GM12878 (cell line): Measurements from ENCODE around the gene LSM14B. TPM values are rescaled to one million over a fixed set of nuclear protein-coding genes. Genes with fewer than 3 reads are reported as not detected.

ENCODE experiments used
- ATAC-seq: fragments of 200-7000 bp; cut with Tn5 transposase; 3 replicates; pipeline ENCODE4 v1.9.1; 2020; ENCODE audit warnings: mild to moderate bottlenecking, moderate library complexity
- BruUV-seq: library from RNA; stranded (reverse); fragments of 400-500 nt; replicated peaks from 2 replicates; lab custom pipeline; 2021; lab: Mats Ljungman, UMichigan
- CTCF ChIA-PET: fragments of 300-600 bp; sonication (Branson Sonifier 250); formaldehyde crosslinking; extraction: SDS; loops from one replicate; lab custom pipeline; 2021; ENCODE audit warnings: inconsistent platforms; lab: Yijun Ruan, JAX
- POLR2A ChIA-PET: fragments of 350-600 bp; formaldehyde crosslinking; extraction: SDS; loops from one replicate; lab custom pipeline; 2021; ENCODE audit warnings: inconsistent platforms; lab: Charles Lee
- RAD21 ChIA-PET: fragments of 300-600 bp; sonication (Branson Sonifier 250); formaldehyde crosslinking; loops from one replicate; lab custom pipeline; 2023; ENCODE audit warnings: antibody characterized with exemption; ENCODE audit not compliant: unreplicated experiment; lab: Charles Lee
- SMC1A ChIA-PET: fragments of 300-600 bp; sonication (Branson Sonifier 250); formaldehyde crosslinking; loops from one replicate; lab custom pipeline; 2023; ENCODE audit not compliant: unreplicated experiment, uncharacterized antibody; lab: Charles Lee
- DNase-seq: peaks from one replicate; pipeline ENCODE4 v3.0.0-alpha.2; 2011; ENCODE audit warnings: low read depth, low spot score
- FAIRE-seq: peaks from 3 replicates; lab custom pipeline; 2011; peaks lifted over from hg19 to GRCh38; lab: Jason Lieb, UNC
- H2AFZ ChIP-seq: 2 replicates; pipeline ENCODE4 v1.6.0; 2011; ENCODE audit warnings: low read depth, low read length, control low read depth; ENCODE audit not compliant: control insufficient read depth
- H3K27ac ChIP-seq: 2 replicates; pipeline ENCODE4 v1.5.1; 2011; ENCODE audit warnings: control low read depth; ENCODE audit not compliant: control insufficient read depth, insufficient read depth
- H3K27me3 ChIP-seq, 2 experiments: replicated peaks in 1 of 2; 2 replicates each; pipeline versions ENCODE4 v1.6.0 to v1.6.1; 2011; ENCODE audit warnings: low read length in 1 of 2; ENCODE audit not compliant: control insufficient read depth in 2 of 2, insufficient read depth in 2 of 2
- H3K36me3 ChIP-seq, 2 experiments: 2 replicates each; pipeline ENCODE4 v1.5.1; 2011; ENCODE audit warnings: low read length in 1 of 2; ENCODE audit not compliant: control insufficient read depth in 2 of 2, insufficient read depth in 2 of 2
- H3K4me1 ChIP-seq: 2 replicates; pipeline ENCODE4 v1.6.1; 2011; ENCODE audit warnings: mild to moderate bottlenecking, low read length, moderate library complexity, mixed read lengths; ENCODE audit not compliant: control insufficient read depth, insufficient read depth
- H3K4me2 ChIP-seq: 2 replicates; pipeline ENCODE4 v1.6.0; 2011; ENCODE audit warnings: control low read depth; ENCODE audit not compliant: control insufficient read depth, insufficient read depth
- H3K4me3 ChIP-seq: fragments of 200-600 bp; sonication (generic); 2 replicates; pipeline ENCODE4 v1.5.1; 2016
- H3K79me2 ChIP-seq: 2 replicates; pipeline ENCODE4 v1.6.0; 2011; ENCODE audit warnings: low read length; ENCODE audit not compliant: control insufficient read depth, insufficient read depth
- H3K9ac ChIP-seq: 2 replicates; pipeline ENCODE4 v1.8.0; 2011; ENCODE audit warnings: low read length, control low read depth, mixed read lengths; ENCODE audit not compliant: control insufficient read depth, insufficient read depth
- H3K9me3 ChIP-seq: replicated peaks from 3 replicates; pipeline ENCODE4 v1.5.1; 2011; ENCODE audit warnings: mild to moderate bottlenecking, low read length; ENCODE audit not compliant: control insufficient read depth, insufficient read depth
- H4K20me1 ChIP-seq: 2 replicates; pipeline ENCODE4 v1.6.0; 2011; ENCODE audit not compliant: control insufficient read depth, insufficient read depth
- ASH2L ChIP-seq: fragments of 300-600, 200-600 bp; sonication (generic); IDR thresholded peaks from 2 replicates; pipeline ENCODE4 v1.6.1; 2017; ENCODE audit warnings: low read depth, mild to moderate bottlenecking, borderline replicate concordance
- BCL3 ChIP-seq: IDR thresholded peaks from 2 replicates; pipeline ENCODE4 v1.6.1; 2011; ENCODE audit warnings: borderline replicate concordance, low read depth, mild to moderate bottlenecking, moderate library complexity, low read length; ENCODE audit not compliant: insufficient read depth, poor library complexity, severe bottlenecking
- CTCF ChIP-seq, 3 experiments: IDR thresholded peaks in 2 of 3; conservative IDR thresholded peaks in 1 of 3; 2 replicates each; pipeline ENCODE4 v1.5.1; 2011; ENCODE audit warnings: low read depth in 3 of 3, low read length in 3 of 3, mild to moderate bottlenecking in 3 of 3, control low read depth in 2 of 3, moderate library complexity in 2 of 3, inconsistent platforms in 1 of 3, mixed read lengths in 1 of 3; ENCODE audit not compliant: control insufficient read depth in 2 of 3, insufficient read depth in 1 of 3; ENCODE audit errors: extremely low read depth in 1 of 3
- GATAD2B ChIP-seq: fragments of 450-650 bp; conservative IDR thresholded peaks from 2 replicates; pipeline ENCODE4 v1.6.1; 2017; ENCODE audit warnings: low read depth, mild to moderate bottlenecking, moderate library complexity
- MYC ChIP-seq: IDR thresholded peaks from 2 replicates; pipeline ENCODE4 v1.6.1; 2011; ENCODE audit warnings: mild to moderate bottlenecking, low read length, moderate library complexity, inconsistent platforms; ENCODE audit not compliant: insufficient read depth, insufficient replicate concordance, insufficient read length, severe bottlenecking
- NFIC ChIP-seq: IDR thresholded peaks from 2 replicates; pipeline ENCODE4 v1.6.1; 2012; ENCODE audit warnings: low read depth, mild to moderate bottlenecking, inconsistent platforms, low read length, moderate library complexity
- POLR2A ChIP-seq: IDR thresholded peaks from 2 replicates; pipeline ENCODE4 v1.6.1; 2011; ENCODE audit warnings: low read depth, mild to moderate bottlenecking, low read length
- SMARCA5 ChIP-seq: fragments of 450-650 bp; IDR thresholded peaks from 2 replicates; pipeline ENCODE4 v1.6.1; 2017; ENCODE audit warnings: mild to moderate bottlenecking
- ZBTB4 ChIP-seq: fragments of 450-650 bp; formaldehyde crosslinking; IDR thresholded peaks from 2 replicates; pipeline ENCODE4 v1.4.0; 2022; ENCODE audit warnings: mild to moderate bottlenecking, moderate library complexity
- WGBS: methylation state at CpG from one replicate; pipeline ENCODE4 v1.1.6; 2016; ENCODE audit warnings: low lambda C conversion rate; ENCODE audit not compliant: insufficient replicate concordance, insufficient coverage; ENCODE audit errors: missing lambda C conversion rate; 5-methylcytosine and 5-hydroxymethylcytosine counted together
- in situ Hi-C: fragments of 300-500 bp; cut with MboI; formaldehyde crosslinking; loops from 9 replicates; pipeline ENCODE4 v1.14.3; 2018; ENCODE audit warnings: mixed read lengths
- intact Hi-C: fragments of 100-400 bp; cut with micrococcal nuclease; formaldehyde crosslinking; loops from one replicate; pipeline ENCODE4 v1.14.2; 2022; ENCODE audit not compliant: unreplicated experiment
- polyA plus RNA-seq, 11 experiments: library from polyadenylated mRNA; depleted of rRNA in 4 of 11; unstranded in 6 of 11; stranded (reverse) in 5 of 11; fragments of >200 nt; fragmentation: Nextera tagmentation in 4 of 11; fragmentation: Illumina TruSeq in 1 of 11; extraction: Ambion mirVana in 4 of 11; extraction: Trizol in 1 of 11; gene quantifications; 1 replicate in 1 of 11; 2 replicates in 10 of 11; pipeline versions ENCODE4 v1.2.1 to v1.2.3, GENCODE V29; 2011 to 2016; ENCODE audit warnings: inconsistent platforms in 2 of 11, missing spikeins in 2 of 11, low read depth in 1 of 11
- total RNA-seq, 4 experiments: library from RNA; depleted of rRNA in 3 of 4; stranded (reverse); fragments of >200 nt in 3 of 4; fragmentation: Illumina TruSeq in 1 of 4; extraction: Trizol in 1 of 4; gene quantifications; 2 replicates each; pipeline versions ENCODE4 v1.2.1 to v1.2.3, GENCODE V29; 2013 to 2021

LSM14B gene
- total and polyA plus RNA-seq, 10 of the 15 experiments (the other 5 are each of a cell fraction or from before 2014, with no cell fraction given): 0.56 to 34.3 (median 15.6) TPM

- no peak overlapping the region for H3K4me3 ChIP-seq
- peak; percentile 56 for ATAC-seq
- POLR2A ChIA-PET: no interaction called here
- H3K9me3 ChIP-seq: no peaks in the 10 kb centered on the region
- no peaks in the 10 kb centered on the region for H3K27me3 ChIP-seq
- FAIRE-seq: no peak
- peaks cover 47% of the 10 kb centered on the region in 2 experiments for H3K36me3 ChIP-seq
- no TSS peak for BruUV-seq
- H3K27ac ChIP-seq: no peak overlapping the region
- peaks cover 6% of the 10 kb centered on the region for H4K20me1 ChIP-seq
- 32% methylated on average over 12 of the region's 12 CpGs for WGBS
- SMC1A ChIA-PET: interaction anchor here (0.6 to 1.4 kb wide), 2 partner anchors 12 to 988 kb away, joined by 4 to 5 read pairs; no protein-coding TSS in a partner anchor
- H3K9ac ChIP-seq: no peak overlapping the region
- RAD21 ChIA-PET: no interaction called here
- in situ Hi-C loops (no loop called here), intact Hi-C loops (no loop called here)
- no peak overlapping the region for H2AFZ ChIP-seq
- H3K4me2 ChIP-seq: no peak overlapping the region
- H3K4me1 ChIP-seq: no peaks in the 10 kb centered on the region
- TF ChIP-seq POLR2A (peak; percentile 47; the same call in 1 of the 2 replicates), CTCF (IDR thresholded peaks at IDR 0.05 in 2 of 3, conservative IDR thresholded peaks at IDR 0.05 in 1 of 3; ENCODE audit: control insufficient read depth in 2 of 3, extremely low read depth in 1 of 3, insufficient read depth in 1 of 3, low read depth in 3 of 3, low read length in 3 of 3) (peak in 1 of 3 experiments; percentile 38; a peak in 2 of 6 replicates), MYC (no peak)
- CTCF ChIA-PET: interaction anchor here (0.6 to 3.5 kb wide), 3 partner anchors 9 to 123 kb away, joined by 3 to 35 read pairs (median 22); no protein-coding TSS in a partner anchor
- no peak for DNase-seq
- peaks cover 1% of the 10 kb centered on the region for H3K79me2 ChIP-seq
Measured at GRCh38 chr20:62133864-62134263, 11.6 kb downstream of the LSM14B start.

- Histone ChIP-seq H2AFZ (no peak overlapping the region), H3K9me3 (no peaks in the 10 kb centered on the region), H3K4me3 (no peak overlapping the region), H3K9ac (no peak overlapping the region), H3K27me3 (no peaks in the 10 kb centered on the region), H4K20me1 (peaks cover 10% of the 10 kb centered on the region), H3K27ac (no peak overlapping the region), H3K36me3 (peaks cover 47 to 56% of the 10 kb centered on the region in 2 experiments), H3K4me2 (no peak overlapping the region), H3K4me1 (no peaks in the 10 kb centered on the region), H3K79me2 (peaks cover 9% of the 10 kb centered on the region)
- no peak for DNase-seq
- SMC1A ChIA-PET: interaction anchor here (1.2 to 1.9 kb wide), 3 partner anchors 8 to 123 kb away, joined by 3 to 9 read pairs (median 5); no protein-coding TSS in a partner anchor
- POLR2A ChIA-PET: interaction anchor here (0.6 kb wide), 1 partner anchor 74 kb away, joined by 3 read pairs; no protein-coding TSS in a partner anchor
- 92% methylated on average over 11 of the region's 11 CpGs for WGBS
- FAIRE-seq: no peak
- in situ Hi-C loops (no loop called here), intact Hi-C loops (no loop called here)
- RAD21 ChIA-PET: no interaction called here
- CTCF ChIA-PET: interaction anchor here (3.2 to 3.5 kb wide), 2 partner anchors 10 to 124 kb away, joined by 22 to 35 read pairs; no protein-coding TSS in a partner anchor
- BruUV-seq: no TSS peak
- ATAC-seq: no peak
- TF ChIP-seq BCL3: peak; percentile 10
- TF ChIP-seq GATAD2B: no peak
- TF ChIP-seq SMARCA5: no peak
- TF ChIP-seq ASH2L: no peak
- no peak for TF ChIP-seq NFIC
- TF ChIP-seq ZBTB4 (CRISPR knock-in tag): no peak
Measured at GRCh38 chr20:62134735-62135231, 12.5 kb downstream of the LSM14B start.
